ENCODE measurements around the gene KRCC1. TPM values are rescaled to one million over a fixed set of nuclear protein-coding genes. Genes with fewer than 3 reads are reported as not detected.

KRCC1 gene
- total and polyA plus RNA-seq, 8 donors, result 8.3 to 21.2 (median 10.6) TPM

DNA sequence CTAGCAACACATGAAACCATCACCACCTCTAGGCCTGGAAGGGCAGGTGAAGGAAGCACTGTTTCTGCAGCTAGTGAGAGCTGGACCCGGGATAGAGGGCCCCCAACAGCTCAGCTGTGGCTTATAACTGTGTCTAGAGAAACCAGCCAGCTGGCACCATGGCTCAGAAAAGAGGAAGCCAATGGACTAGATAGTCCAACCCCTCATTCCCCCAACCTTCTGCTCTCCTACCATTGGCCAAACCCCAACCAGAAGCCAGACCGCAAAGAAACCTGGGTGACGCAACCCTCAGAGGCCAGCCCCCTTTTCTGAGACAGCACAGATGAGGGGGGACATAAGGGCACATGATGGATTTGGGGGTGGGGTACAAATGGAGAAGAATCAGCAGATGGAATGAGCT, 36.4 kb upstream of the KRCC1 start:
- H3K36me3 ChIP-seq, result no peaks in the 10 kb centered on the region
- DNase-seq, result no peak
- intact Hi-C loops (cut with DNase I), result no loop called here
- TF ChIP-seq, protein P1, sequence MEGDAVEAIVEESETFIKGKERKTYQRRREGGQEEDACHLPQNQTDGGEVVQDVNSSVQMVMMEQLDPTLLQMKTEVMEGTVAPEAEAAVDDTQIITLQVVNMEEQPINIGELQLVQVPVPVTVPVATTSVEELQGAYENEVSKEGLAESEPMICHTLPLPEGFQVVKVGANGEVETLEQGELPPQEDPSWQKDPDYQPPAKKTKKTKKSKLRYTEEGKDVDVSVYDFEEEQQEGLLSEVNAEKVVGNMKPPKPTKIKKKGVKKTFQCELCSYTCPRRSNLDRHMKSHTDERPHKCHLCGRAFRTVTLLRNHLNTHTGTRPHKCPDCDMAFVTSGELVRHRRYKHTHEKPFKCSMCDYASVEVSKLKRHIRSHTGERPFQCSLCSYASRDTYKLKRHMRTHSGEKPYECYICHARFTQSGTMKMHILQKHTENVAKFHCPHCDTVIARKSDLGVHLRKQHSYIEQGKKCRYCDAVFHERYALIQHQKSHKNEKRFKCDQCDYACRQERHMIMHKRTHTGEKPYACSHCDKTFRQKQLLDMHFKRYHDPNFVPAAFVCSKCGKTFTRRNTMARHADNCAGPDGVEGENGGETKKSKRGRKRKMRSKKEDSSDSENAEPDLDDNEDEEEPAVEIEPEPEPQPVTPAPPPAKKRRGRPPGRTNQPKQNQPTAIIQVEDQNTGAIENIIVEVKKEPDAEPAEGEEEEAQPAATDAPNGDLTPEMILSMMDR (IDR thresholded peaks at IDR 0.05), result no peak
- WGBS, 2 donors, result 56 to 81% methylated on average over 3 of the region's 3 CpGs
- FAIRE-seq, result no peak
- no peak for ATAC-seq
- no peak overlapping the region for H3K4me3 ChIP-seq
- no peaks in the 10 kb centered on the region for H3K27me3 ChIP-seq
- H3K27ac ChIP-seq, result no peak overlapping the region
- H3K9me3 ChIP-seq, result no peaks in the 10 kb centered on the region
- H3K4me1 ChIP-seq, result no peaks in the 10 kb centered on the region

DNA sequence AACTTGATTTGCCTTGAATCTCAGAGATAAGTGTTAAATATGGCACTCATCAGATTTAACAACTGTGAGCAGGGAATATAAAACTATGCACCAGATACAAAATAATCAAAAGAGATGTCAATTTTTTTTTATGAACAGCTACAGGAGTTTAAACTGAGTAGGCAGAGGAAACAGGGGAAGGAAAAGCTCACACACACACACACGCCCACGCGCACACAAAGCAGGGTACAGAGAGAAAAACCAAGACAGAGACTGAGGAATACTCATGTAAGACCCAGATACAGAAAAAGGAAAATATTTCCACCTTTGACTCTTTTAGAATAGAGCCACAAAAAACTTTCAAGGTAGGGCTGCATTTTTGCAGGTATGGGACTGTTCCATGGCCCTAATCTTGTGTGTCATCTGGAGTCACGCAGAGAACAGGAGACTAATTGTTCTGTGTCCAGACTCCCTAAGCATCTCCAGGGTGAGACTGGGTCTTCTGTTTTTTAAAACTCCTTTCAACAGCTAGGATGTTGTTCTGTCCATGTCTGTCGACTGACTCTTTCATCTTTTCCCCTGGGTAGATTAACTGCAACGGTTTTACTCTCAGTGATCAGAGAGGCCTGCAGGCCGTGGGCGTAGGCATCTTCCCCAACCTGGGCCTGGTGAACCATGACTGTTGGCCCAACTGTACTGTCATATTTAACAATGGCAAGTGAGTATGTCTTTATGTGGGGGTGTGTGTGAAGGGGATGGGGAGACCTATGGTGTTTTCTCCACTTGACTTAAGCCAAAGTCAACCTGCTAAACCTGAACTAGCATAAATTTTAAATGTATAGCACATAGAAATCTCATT, 35.1 kb upstream of the KRCC1 start:
- intact Hi-C loops (cut with DNase I), result no loop called here
- TF ChIP-seq, protein P1 (IDR thresholded peaks at IDR 0.05), result no peak
- Histone ChIP-seq H3K27me3 (no peaks in the 10 kb centered on the region), H3K4me3 (no peak overlapping the region), H3K9me3 (no peaks in the 10 kb centered on the region), H3K36me3 (no peaks in the 10 kb centered on the region), H3K4me1 (no peaks in the 10 kb centered on the region), H3K27ac (no peak overlapping the region)
- DNase-seq (no peak), FAIRE-seq (no peak), ATAC-seq (no peak)
- 78 to 86% methylated on average over 8 of the region's 8 CpGs for WGBS, 2 donors

DNA sequence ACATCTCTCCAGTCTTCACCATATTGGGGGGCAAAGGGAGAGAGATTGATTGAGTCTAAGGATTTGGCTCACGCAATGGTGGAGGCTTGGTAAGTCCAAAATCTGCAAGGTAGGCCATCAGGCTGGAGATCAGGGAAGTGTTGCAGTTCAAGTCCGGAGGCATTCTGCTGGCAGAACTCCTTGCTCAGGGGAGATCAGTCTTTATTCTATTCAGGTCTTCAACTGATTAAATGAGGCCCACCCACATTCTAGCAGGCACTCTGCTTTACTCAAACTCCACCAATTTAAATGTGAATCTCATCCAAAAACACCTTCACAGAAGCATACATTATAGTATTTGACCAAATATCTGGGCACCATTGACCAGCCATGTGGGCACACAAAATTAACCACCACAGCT, 33.4 kb upstream of the KRCC1 start:
- TF ChIP-seq, protein P1 (IDR thresholded peaks at IDR 0.05), result no peak
- no peaks in the 10 kb centered on the region for H3K4me1 ChIP-seq
- H3K4me3 ChIP-seq, result no peak overlapping the region
- DNase-seq (no peak), ATAC-seq (no peak), FAIRE-seq (no peak)
- intact Hi-C loops (cut with DNase I), result no loop called here
- no peaks in the 10 kb centered on the region for H3K36me3 ChIP-seq
- no peaks in the 10 kb centered on the region for H3K27me3 ChIP-seq
- WGBS, 2 donors, result 89 to 93% methylated on average over 2 of the region's 2 CpGs
- H3K27ac ChIP-seq, result no peak overlapping the region
- no peaks in the 10 kb centered on the region for H3K9me3 ChIP-seq

DNA sequence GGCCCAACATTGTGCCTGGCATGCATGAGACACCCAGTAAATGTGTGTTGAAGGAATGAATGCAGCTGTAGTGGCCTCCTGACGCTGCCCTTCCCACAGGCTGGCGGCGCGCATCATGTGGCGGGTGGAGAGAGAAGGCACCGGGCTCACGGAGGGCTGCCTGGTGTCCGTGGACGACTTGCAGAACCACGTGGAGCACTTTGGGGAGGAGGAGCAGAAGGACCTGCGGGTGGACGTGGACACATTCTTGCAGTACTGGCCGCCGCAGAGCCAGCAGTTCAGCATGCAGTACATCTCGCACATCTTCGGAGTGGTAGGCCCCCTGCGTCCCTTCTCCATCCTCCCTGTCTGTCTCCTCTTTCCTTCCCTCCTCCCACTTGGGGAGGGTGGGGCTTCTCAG, 32.2 kb upstream of the KRCC1 start:
- H3K27me3 ChIP-seq, result no peaks in the 10 kb centered on the region
- no peak for FAIRE-seq
- no peaks in the 10 kb centered on the region for H3K4me1 ChIP-seq
- TF ChIP-seq, protein P1 (IDR thresholded peaks at IDR 0.05), result no peak
- no peaks in the 10 kb centered on the region for H3K36me3 ChIP-seq
- no peaks in the 10 kb centered on the region for H3K9me3 ChIP-seq
- H3K27ac ChIP-seq, result no peak overlapping the region
- 87 to 89% methylated on average over 17 of the region's 17 CpGs for WGBS, 2 donors
- ATAC-seq, result no peak
- intact Hi-C loops (cut with DNase I), result no loop called here
- H3K4me3 ChIP-seq, result no peak overlapping the region
- DNase-seq, result no peak

DNA sequence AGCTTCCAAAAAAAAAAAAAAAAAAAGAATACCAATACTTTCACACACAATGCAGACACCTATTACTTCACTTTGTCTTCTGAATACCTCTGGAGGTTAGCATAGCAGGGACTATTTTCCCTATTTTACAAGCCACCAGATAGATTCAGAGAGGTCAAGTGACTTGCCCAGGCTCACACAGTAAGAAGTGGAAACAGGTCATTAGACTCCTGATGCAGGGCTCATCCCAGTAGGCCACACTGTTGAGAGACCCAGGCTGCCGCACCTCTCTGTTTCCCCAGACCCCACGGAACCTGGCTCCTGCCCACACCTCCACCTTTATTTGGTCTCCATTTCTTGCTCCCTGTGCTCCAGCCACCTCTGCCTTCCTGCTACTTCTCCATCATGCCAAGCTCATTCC, 31.5 kb upstream of the KRCC1 start:
- no peak overlapping the region for H3K27ac ChIP-seq
- no peak for FAIRE-seq
- 88 to 96% methylated on average over 2 of the region's 2 CpGs for WGBS, 2 donors
- no peak for DNase-seq
- H3K9me3 ChIP-seq, result no peaks in the 10 kb centered on the region
- TF ChIP-seq, protein P1 (IDR thresholded peaks at IDR 0.05), result no peak
- no peaks in the 10 kb centered on the region for H3K4me1 ChIP-seq
- no peak for ATAC-seq
- H3K27me3 ChIP-seq, result no peaks in the 10 kb centered on the region
- intact Hi-C loops (cut with DNase I), result no loop called here
- no peaks in the 10 kb centered on the region for H3K36me3 ChIP-seq
- H3K4me3 ChIP-seq, result no peak overlapping the region
